ENCODE results near the gene CCDC3. TPM values are rescaled to one million over a fixed set of nuclear protein-coding genes. Genes with fewer than 3 reads are reported as not detected.

The CCDC3 gene
- total and polyA plus RNA-seq, 2 of the 4 experiments (the other 2 are of a cell fraction), result 0.29 to 0.36 TPM

GRCh38 chr10:12949248-12949647, 52.3 kb downstream of the CCDC3 start:
- Histone ChIP-seq H3K4me2 (ENCODE audit: low read depth, low read length) (no peak overlapping the region), H3K9me1 (ENCODE audit: insufficient read depth, low read length) (no peaks in the 10 kb centered on the region), H3K9me3 (ENCODE audit: control insufficient read depth, insufficient read depth, low read length) (no peaks in the 10 kb centered on the region), H3K27me3 (ENCODE audit: control insufficient read depth, insufficient read depth, low read length) (no peaks in the 10 kb centered on the region; the same call in 1 of the 2 replicates), H3K9ac (ENCODE audit: low read depth, low read length) (no peak overlapping the region), H3K14ac (replicated peaks; ENCODE audit: low read depth, low read length) (no peak overlapping the region), H3K4me3 (ENCODE audit: insufficient read depth, low read depth, low read length) (no peak overlapping the region), H4K5ac (ENCODE audit: low read depth, low read length) (no peak overlapping the region), H4K20me1 (ENCODE audit: insufficient read depth, low read length) (no peaks in the 10 kb centered on the region), H4K8ac (ENCODE audit: low read depth in 2 of 2, low read length in 2 of 2) (no peak overlapping the region), H3K4ac (ENCODE audit: low read depth, low read length) (no peak overlapping the region), H2AK5ac (ENCODE audit: low read depth, low read length) (no peak overlapping the region), H2AFZ (replicated peaks; ENCODE audit: low read length, poor library complexity) (no peak overlapping the region), H2BK120ac (ENCODE audit: low read depth, low read length) (no peak overlapping the region), H2AK9ac (replicated peaks; ENCODE audit: low read depth, low read length, poor library complexity) (no peak overlapping the region), H2BK15ac (ENCODE audit: low read depth, low read length) (no peak overlapping the region), H4K91ac (ENCODE audit: insufficient read depth, low read depth, low read length) (no peak overlapping the region), H3K36me3 (ENCODE audit: control insufficient read depth, insufficient read depth, low read length) (no peaks in the 10 kb centered on the region), H2BK5ac (ENCODE audit: low read depth, low read length, poor library complexity, severe bottlenecking) (no peak overlapping the region), H3K18ac (ENCODE audit: low read depth, low read length) (no peak overlapping the region), H3K56ac (ENCODE audit: extremely low read depth, insufficient read depth, low read length) (no peak overlapping the region), H3K23ac (ENCODE audit: low read depth, low read length) (no peak overlapping the region), H3K27ac (ENCODE audit: insufficient read depth, low read length) (no peak overlapping the region), H3K79me1 (ENCODE audit: low read depth in 1 of 2, low read length in 2 of 2) (no peaks in the 10 kb centered on the region), H3K4me1 (ENCODE audit: control insufficient read depth, insufficient read depth, low read length) (no peaks in the 10 kb centered on the region), H2BK20ac (ENCODE audit: low read depth, low read length) (no peak overlapping the region)
- BruUV-seq (replicated peaks), result no TSS peak
- DNase-seq (no peak), ATAC-seq (ENCODE audit: low read depth) (no peak)
- in situ Hi-C loops (cut with MboI; ENCODE audit: low sequenced_read_pairs), result no loop called here
- intact Hi-C loops (cut with micrococcal nuclease), result no loop called here
- WGBS, 2 experiments (ENCODE audit: extremely low coverage in 2 of 2, insufficient read length in 1 of 2), result 70% methylated on average over 2 of the region's 4 CpGs; no CpG with 5 or more reads in 1 of the 2 experiments
- TF ChIP-seq SMC3 (IDR thresholded peaks at IDR 0.05; ENCODE audit: low read depth, low read length), result no peak
- no peak for TF ChIP-seq BHLHE40 (IDR thresholded peaks at IDR 0.05; ENCODE audit: low read depth, low read length)
- TF ChIP-seq CEBPB (IDR thresholded peaks at IDR 0.05; ENCODE audit: low read depth, low read length), result no peak
- TF ChIP-seq, protein P1, sequence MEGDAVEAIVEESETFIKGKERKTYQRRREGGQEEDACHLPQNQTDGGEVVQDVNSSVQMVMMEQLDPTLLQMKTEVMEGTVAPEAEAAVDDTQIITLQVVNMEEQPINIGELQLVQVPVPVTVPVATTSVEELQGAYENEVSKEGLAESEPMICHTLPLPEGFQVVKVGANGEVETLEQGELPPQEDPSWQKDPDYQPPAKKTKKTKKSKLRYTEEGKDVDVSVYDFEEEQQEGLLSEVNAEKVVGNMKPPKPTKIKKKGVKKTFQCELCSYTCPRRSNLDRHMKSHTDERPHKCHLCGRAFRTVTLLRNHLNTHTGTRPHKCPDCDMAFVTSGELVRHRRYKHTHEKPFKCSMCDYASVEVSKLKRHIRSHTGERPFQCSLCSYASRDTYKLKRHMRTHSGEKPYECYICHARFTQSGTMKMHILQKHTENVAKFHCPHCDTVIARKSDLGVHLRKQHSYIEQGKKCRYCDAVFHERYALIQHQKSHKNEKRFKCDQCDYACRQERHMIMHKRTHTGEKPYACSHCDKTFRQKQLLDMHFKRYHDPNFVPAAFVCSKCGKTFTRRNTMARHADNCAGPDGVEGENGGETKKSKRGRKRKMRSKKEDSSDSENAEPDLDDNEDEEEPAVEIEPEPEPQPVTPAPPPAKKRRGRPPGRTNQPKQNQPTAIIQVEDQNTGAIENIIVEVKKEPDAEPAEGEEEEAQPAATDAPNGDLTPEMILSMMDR (conservative IDR thresholded peaks at IDR 0.05; ENCODE audit: low read depth, low read length), result no peak
- TF ChIP-seq ELK1 (IDR thresholded peaks at IDR 0.05; ENCODE audit: borderline replicate concordance, low read depth, low read length), result no peak
- TF ChIP-seq CHD1 (IDR thresholded peaks at IDR 0.05; ENCODE audit: low read depth, low read length), result no peak
- TF ChIP-seq RFX5 (IDR thresholded peaks at IDR 0.05; ENCODE audit: low read depth, low read length), result no peak
- TF ChIP-seq USF2 (IDR thresholded peaks at IDR 0.05; ENCODE audit: low read depth, low read length), result no peak
- TF ChIP-seq FOS (IDR thresholded peaks at IDR 0.05; ENCODE audit: low read depth, low read length), result no peak
- CTCF ChIA-PET, result interaction anchor here (0.7 to 1.1 kb wide), 2 partner anchors 7 to 466 kb away, joined by 3 to 4 read pairs; no protein-coding TSS in a partner anchor
- dilution Hi-C loops (cut with HindIII; ENCODE audit: low sequenced_read_pairs, unreplicated experiment), result no loop called here
- POLR2A ChIA-PET (ENCODE audit: unreplicated experiment), result no interaction called here
